NCI-H524 treated with DMSO at 0.1 percent for 48 hours (cell line): ENCODE results near the gene EN1.

Source experiments
- DNase-seq: peaks from one replicate; lab custom pipeline; 2025; lab: John Stamatoyannopoulos, UW

The EN1 gene

DNA sequence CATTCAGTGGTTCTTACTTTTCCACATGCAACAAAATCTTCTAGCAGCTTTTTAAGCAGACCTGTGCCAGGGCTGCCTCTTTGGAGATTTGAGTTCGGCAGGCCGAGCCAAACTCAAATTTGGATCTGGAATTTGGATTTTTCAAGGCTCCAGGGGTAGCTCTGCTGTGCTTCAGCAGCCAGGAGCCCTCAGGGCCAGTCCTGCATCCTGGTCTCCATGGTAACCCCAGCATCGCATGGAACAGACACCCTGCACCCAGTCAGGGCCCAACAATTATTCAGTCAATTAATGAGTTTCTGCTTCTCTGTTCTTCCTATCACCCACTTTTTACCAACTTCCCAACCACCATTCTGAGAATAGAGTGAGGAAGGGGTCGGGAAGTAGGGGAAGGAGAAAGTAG lies 30.0 kb downstream of the EN1 start:
- no peak for DNase-seq

DNA sequence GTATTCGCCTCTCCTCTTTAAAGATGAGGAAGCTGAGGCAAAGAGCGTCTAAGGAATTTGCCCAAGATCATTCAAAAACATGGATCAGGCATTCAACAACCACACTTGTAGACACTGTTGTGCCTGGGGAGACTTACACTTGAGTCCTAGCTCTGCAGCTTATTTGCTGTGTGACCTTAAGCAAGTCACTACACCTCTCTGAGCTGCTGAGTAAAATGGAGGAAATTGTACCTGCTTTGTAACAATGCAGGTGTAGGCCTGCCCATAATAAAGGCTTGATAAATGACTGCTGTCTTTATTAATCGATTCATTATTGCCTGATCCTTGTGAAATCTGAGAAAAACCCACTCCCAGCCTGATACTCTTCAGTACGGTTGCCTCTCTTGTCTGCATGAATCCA lies 30.8 kb downstream of the EN1 start:
- DNase-seq, result no peak

DNA sequence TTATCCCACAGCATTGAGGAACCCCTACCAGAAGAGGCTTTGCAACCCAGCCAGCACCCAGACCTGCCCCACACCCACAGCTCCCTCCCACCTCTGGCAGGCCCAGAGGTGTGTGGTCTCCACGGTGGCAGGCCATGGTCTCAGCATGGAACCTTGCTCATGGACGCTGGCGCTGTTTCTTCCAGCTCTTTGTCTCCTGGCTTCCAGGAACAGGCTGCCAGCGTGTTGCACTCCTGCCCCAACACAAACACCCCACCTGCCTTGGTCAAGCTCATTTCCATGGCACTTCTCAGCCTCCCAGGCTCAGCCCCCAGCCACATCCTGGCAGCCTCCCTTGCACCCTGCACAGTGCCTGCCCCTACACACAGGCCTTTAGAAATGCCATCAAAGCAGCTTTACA lies 31.7 kb downstream of the EN1 start:
- DNase-seq, result no peak

DNA sequence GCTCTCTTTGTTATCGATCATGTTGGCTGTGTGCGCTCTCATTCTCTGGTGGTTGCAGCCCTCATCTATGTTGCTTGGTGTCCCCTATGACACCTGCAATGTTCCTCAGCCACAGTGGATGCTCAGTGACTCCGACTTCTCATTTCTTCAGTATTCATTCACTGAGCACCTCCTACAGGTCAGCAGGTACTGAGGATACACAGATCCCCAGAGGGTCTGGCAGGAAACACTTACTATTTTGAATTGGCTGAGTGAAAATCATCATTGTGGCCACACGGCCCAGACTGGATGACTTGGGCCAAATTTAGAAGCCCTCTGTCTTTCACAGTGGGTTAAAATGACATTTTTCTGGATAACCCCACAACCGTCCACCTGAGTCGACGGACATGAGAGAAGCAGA lies 32.1 kb downstream of the EN1 start:
- DNase-seq, result no peak

DNA sequence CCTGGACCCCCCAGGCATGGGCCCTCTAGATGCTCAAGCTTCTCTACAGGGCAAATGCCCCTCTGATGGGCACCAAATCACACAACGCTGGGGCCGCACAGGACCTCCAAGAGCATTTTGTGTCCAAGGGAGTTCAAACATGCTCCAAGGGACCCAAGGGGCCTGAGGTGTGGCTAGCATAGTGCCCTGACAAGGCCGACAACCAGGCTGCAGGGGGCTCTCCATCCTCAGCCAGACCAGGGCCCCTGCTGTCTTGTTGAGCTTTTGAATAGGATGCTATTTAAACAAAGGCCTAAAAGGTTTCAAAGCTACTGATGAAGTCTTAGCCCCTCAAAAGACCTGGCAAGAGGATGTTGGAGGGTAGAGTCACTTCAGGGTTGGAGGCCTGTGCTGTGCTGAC lies 33.1 kb downstream of the EN1 start:
- DNase-seq, result no peak

DNA sequence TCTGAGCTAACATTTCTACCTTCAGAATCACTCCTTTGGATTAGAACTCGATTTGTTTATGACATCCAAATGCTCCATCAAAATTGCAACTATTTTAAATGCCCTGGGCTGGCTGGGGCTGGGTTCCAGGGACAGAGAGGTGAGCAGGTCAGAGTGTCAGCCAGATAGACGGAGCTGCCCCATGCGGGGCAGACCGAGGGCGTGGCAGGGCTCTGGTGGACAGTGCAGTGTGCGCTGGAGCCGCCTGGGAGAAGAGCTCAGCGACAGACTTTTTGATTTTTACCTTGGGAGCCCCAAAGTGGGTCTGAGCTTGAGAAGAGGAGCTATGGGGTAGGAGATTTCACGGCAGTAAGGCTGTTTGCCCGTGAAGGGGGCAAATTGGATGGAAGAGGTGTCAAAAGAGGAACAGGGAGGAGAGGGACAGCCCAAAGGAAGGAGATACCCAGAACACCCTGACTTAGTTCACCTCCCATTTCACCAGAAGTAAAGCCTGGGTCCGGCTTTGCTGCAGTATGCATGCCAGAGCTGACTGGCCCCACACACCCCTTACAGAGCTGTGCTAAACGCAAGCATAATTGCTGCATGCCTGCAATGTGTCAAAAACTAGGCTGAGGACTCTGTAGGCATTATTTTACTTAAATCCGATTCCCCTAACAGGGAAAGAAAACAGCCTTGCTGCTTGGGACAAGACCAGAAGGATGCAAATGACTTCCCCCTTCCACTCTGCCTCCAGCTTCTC lies 33.7 kb downstream of the EN1 start:
- no peak for DNase-seq

DNA sequence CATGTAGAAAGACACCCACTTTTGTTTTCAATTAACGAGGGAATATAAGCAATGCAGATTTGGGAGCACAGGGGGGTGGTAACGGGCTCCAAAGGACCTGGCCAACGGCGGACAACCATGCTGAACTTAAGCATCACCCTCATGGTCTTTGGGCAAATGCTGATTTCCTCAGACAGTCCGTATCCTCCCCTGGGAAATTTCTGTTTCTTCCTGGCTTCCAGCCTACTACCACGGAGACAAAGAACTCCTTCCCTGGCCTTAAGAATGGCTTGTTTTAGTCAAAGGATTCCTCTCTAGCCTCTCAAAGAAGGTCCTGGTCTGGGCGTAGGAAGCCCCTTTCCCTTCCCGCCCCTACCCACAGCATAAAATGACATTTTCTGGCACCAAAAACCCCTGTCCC lies 34.3 kb downstream of the EN1 start:
- DNase-seq, result no peak

DNA sequence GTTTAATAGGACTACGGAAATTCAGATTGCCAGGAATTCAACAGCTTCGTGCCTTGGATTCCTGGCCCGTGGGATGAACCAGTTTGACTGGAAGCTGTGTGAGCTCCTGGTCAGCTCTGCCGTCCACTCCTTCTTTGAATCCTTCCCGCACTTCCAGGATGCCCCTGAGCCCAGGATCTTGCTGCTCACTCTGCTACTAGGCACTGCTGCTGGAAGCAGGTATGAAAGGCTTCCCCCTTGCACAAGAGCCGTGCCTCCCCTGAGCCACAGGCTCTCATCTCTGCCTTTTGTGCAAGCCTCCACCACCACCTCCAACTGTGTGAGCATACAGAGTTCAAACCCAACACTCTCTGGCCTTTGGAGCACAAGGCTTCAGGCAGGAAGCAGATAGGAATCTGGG lies 34.9 kb downstream of the EN1 start:
- no peak for DNase-seq

DNA sequence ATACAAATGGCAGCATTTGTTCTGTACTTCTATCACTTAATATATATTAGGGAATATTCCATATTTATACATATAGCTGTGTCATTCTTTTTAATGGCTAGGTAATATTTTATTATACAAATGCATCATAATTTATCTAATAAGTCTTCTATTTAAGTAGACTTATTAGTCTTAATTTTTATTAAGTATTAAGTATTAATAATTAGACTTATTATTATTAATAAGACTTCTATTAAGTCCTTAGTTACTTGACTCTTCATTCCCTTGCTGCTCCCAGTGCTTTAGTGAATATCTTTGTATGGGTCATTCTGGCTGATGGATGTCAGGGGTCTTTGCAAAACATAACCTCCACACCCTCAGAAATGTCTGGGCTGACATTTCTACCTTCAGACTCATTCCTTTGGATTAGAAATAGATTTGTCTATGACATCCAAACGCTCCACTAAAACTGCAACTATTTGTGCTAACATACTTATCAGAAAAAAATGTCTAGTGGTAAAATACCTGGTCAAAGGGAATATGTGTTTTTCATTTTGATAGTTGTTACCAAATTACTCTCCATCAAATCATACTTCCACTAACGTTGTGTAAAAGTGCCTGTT lies 35.8 kb downstream of the EN1 start:
- no peak for DNase-seq

DNA sequence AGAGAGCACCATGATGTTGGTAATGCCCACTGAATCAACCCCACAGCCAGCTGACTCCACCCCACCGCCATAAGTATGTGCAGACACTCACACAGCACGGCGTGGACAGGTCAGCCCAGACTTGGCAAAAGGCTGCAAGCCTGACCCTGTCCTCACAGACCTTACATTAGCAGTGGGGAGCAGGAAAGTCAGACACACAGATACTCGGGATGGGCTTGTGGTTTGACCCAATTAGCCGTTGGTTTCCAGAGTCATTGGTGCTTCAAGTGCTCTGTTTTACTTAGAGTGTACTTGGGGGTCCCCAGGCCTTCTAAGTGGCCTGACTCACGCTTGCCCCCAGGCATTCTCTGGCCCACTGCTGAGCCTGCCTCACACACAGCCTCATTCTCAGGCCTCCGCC lies 36.7 kb downstream of the EN1 start:
- DNase-seq, result no peak

DNA sequence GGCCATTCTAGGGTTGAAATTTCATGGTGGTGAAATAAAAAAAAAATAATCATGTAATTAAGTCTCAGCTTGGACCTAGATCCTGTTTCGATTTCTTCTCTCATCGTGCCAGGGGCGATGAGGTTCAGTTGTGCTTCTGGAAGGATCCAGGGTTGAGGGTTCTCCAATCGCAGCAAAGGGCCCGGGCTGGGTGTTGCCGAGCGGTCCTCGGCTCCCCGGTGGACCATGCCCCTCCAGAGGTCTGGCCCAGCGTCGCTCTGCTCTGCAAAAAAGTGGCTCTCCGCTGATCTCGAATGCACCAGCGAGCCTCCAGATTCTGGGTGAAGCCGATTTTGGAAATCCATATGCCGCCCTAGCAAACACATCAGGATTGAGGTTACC lies 39.0 kb downstream of the EN1 start:
- DNase-seq, result no peak

DNA sequence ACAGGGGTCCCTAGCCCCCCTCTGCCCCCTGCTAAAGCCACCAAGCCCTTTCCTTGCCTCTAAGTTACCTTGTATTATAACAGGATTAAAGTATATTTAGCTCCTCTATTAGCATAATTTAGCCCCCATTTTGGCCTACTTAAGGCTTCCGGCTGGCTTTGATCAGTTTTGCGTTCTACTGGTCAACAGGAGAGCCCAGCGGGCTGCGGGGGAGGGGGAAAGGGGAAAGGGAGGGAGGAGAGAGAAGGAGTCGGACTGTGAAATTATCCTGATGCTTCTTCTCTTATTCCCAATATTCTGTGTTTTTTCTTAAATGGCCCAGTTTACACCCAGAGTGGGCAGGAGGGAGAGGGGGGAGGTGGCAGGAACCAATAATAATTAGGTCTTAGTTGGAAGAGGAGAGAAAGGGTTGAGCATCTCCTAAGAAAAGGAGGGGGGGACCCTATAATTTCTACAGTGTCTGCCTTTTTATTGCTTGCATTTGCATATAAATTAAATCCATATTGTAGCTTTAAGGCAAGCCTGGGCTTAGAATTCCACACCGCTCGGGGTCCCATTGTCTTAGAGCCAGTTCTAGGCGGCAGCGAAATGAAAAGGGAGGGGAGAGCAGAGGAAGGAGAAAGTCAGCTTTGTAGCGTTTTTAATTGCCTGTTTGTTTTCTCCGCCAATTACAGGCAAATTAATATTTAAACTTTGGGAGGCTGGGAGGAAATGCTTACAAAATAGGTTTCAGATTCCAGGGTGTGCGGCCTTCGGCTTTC lies 39.6 kb downstream of the EN1 start:
- DNase-seq, result no peak

DNA sequence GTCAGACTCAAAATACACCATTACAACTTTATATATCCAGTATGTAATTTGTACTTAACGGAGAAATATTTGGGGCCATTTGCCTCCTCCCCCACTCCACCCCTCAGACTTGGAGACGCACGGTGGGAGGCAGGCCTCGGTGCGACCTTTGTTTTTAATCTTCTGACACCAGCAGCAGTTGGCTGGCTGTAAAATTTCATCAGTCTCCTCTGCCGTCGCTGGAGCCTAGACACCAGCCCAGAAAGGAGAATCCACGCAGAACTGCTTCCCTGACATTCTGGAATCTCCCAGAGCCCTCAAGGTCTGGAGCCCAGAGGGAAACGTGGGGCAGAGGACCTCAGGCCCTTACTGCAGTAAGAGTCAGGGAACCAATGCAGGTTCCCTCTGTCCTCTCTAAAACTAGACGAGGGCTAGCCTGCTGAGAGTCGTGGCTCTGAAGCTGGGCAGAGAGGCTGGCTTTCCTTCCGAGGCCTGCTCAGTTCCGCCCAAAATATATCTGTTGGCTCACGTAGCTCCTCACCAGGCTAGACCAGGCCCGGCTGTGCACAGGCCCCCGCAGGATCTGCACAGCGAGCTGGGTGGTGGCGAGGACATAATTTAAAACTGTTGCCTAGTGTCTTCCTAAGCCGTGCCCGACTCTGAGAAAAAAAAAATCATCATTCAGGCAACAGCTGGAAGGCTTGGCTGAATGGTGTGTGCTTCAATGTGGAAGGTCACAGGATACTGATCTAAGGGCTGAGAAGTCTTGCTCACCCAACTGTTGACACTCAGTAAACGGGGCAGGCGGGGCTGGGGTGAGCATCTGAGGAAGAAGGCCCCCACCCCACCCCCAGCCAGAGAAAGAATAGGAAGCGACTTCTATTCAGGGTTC lies 40.4 kb downstream of the EN1 start:
- DNase-seq, result no peak

DNA sequence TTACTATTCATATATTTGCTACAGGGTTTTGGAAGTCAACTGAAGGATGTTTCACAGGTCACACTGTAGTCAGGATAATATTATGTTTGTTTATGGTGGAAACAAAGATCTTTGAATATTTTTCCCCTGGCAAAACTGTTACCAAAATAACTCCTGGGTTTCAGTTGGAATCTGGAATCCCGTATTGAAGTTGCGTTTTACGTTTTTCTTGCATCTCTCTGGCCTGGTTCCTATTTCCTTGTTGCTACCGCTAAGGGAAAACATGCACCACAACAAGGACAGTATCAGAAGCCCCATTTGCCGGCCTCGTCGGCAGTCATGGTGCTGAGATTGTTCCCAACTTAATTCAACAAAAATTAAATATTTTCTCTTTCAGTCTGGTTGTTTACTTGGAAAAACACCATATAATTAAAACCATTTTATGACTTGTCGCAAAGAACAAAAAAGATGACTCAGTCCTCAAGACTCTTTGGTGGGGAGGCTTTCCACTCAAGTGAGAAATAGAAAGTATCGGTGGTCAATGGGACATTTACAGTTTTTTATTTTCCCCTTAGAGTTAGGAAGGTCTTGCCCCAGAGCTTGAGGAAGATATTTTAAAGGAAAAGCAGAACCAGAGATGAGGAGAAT lies 42.3 kb downstream of the EN1 start:
- DNase-seq, result no peak

DNA sequence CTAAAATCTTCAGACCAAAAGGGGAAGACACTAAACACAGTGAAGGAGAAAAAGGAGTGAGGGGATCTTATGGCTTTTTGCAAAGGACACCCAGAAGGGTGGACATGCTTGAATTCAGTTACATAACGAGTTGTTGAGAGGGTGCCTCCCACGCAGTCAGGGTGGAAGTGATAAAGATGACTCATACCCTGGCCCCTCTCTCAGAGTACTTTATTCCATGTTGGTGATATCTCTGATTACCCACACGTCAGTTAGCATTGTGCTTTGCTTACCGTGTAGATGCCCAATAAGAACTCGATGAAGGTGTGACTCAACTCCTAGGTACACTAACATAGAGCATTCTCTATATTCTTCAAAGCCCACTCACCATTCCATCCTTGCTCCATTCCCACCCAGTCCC lies 44.4 kb downstream of the EN1 start:
- DNase-seq, result no peak

DNA sequence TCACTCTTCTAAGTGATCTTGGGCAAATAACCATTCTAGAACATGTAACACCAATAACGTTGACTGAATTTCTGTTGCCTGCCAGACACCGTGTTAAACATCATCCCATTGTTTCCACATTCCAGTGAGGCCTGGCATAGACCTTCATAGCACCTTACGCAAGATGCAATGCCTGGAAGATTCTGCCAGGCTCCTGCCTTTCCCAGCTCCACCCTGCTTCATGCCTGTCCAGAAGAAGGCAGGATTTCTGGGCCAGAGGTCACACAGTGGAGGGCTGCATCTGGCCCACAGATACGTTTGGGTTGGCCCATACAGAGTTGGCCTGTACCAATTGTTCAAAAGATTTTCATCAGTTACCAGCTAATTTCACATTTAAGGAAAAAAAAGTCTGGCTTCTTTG lies 46.3 kb downstream of the EN1 start:
- DNase-seq, result no peak

DNA sequence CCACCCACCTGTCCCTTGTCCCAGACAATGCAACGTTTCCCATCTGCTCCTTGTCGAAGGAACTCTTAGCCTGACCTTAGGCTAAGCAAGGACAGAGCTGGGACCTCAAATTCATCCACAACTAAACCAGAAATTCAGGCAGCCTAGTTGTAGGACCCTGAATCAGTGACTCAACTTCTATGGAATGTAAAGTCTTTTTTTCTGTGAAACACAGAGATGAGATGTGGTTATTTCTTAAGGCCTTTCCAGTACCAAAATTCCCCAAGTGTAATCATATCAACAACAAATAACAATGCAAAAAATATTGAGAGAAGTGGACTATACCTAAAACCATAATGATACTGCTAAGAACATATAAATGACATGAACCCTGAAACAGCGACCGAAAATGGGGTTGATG lies 46.7 kb downstream of the EN1 start:
- no peak for DNase-seq

DNA sequence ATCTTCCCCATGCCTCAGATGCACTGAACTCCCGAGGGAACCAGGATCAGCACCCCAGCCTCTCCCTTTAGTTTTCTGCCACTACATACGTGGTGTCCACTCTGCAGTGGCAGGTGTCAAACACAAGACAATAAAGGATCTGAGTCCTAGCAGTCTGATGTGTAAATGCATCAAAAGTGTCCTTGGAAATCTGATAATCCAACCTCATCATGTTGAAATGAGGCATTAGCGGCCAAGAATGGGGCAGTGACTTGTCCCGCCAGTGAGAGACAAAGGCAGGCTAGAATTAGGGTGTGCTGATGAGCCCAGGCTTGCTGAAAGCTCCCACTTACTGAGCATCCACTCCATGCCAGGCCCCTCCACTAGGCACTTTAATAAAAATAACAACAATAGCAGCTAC lies 52.9 kb downstream of the EN1 start:
- no peak for DNase-seq
